Osteoblast (primary cell): ENCODE measurements around the gene C12orf56. TPM values are rescaled to one million over a fixed set of nuclear protein-coding genes. Genes with fewer than 3 reads are reported as not detected.

Experiments used
- DNase-seq: peaks from one replicate; pipeline ENCODE4 v3.0.0; 2011; ENCODE audit warnings: low spot score, mixed read lengths; ENCODE audit not compliant: insufficient read length; ENCODE audit errors: missing footprints
- H2AFZ ChIP-seq: 2 replicates; pipeline ENCODE4 v1.6.0; 2011; ENCODE audit warnings: mild to moderate bottlenecking, low read length
- H3K27ac ChIP-seq: 2 replicates; pipeline ENCODE4 v1.5.1; 2011; ENCODE audit warnings: mild to moderate bottlenecking, low read depth, low read length, moderate library complexity
- H3K27me3 ChIP-seq: 2 replicates; pipeline ENCODE4 v1.6.0; 2012; ENCODE audit warnings: mild to moderate bottlenecking, control low read depth, inconsistent platforms, low read length, moderate library complexity; ENCODE audit not compliant: insufficient read depth
- H3K36me3 ChIP-seq: 2 replicates; pipeline ENCODE4 v1.5.1; 2011; ENCODE audit warnings: mild to moderate bottlenecking, low read length, control low read depth, moderate library complexity; ENCODE audit not compliant: insufficient read depth
- H3K4me1 ChIP-seq: 2 replicates; pipeline ENCODE4 v1.5.1; 2011; ENCODE audit warnings: mild to moderate bottlenecking, low read length, control low read depth, moderate library complexity; ENCODE audit not compliant: insufficient read depth
- H3K4me2 ChIP-seq: 2 replicates; pipeline ENCODE4 v1.6.0; 2011; ENCODE audit warnings: mild to moderate bottlenecking, low read length; ENCODE audit not compliant: insufficient read depth
- H3K4me3 ChIP-seq: fragments of 200-600 bp; sonication (generic); 3 replicates; pipeline ENCODE4 v1.5.1; 2012; ENCODE audit warnings: mild to moderate bottlenecking, low read length, inconsistent platforms; ENCODE audit not compliant: insufficient read depth
- H3K79me2 ChIP-seq: 2 replicates; pipeline ENCODE4 v1.6.0; 2012; ENCODE audit warnings: mild to moderate bottlenecking, low read length, control low read depth, inconsistent platforms; ENCODE audit not compliant: insufficient read depth
- H3K9me3 ChIP-seq: 2 replicates; pipeline ENCODE4 v1.5.1; 2011; ENCODE audit warnings: low read depth, low read length, control low read depth
- H4K20me1 ChIP-seq: 2 replicates; pipeline ENCODE4 v1.6.0; 2012; ENCODE audit warnings: mild to moderate bottlenecking, low read length, control low read depth; ENCODE audit not compliant: insufficient read depth
- CTCF ChIP-seq: IDR thresholded peaks from 2 replicates; pipeline ENCODE4 v1.5.1; 2011; ENCODE audit warnings: mild to moderate bottlenecking, low read depth, low read length, moderate library complexity; ENCODE audit errors: extremely low read depth
- total RNA-seq: library from RNA; depleted of rRNA; stranded (reverse); fragments of >200 nt; gene quantifications from 2 replicates; pipeline ENCODE4 v1.2.3, GENCODE V29; 2012

Gene C12orf56
- total RNA-seq, 1 donor = 0.36 TPM

GRCh38 chr12:64225626-64226025 is 164.9 kb downstream of the C12orf56 start:
- Histone ChIP-seq H3K27ac (no peak overlapping the region), H3K9me3 (no peaks in the 10 kb centered on the region), H3K36me3 (no peaks in the 10 kb centered on the region), H2AFZ (no peak overlapping the region), H3K79me2 (no peaks in the 10 kb centered on the region), H3K27me3 (no peaks in the 10 kb centered on the region), H4K20me1 (no peaks in the 10 kb centered on the region), H3K4me3 (no peak overlapping the region), H3K4me1 (peaks cover 9% of the 10 kb centered on the region), H3K4me2 (no peak overlapping the region)
- no peak for DNase-seq
- no peak for TF ChIP-seq CTCF

GRCh38 chr12:64222009-64222765 is 168.4 kb downstream of the C12orf56 start, which contains the start of gene KICS2:
Gene KICS2 (minus strand): TSS chr12:64222296. CDS start chr12:64222237, 59 bp downstream.
- Histone ChIP-seq H3K27me3 (no peaks in the 10 kb centered on the region), H3K4me1 (peaks cover 9% of the 10 kb centered on the region), H3K4me3 (peak within 1 kb of the TSS; percentile 90), H4K20me1 (no peaks in the 10 kb centered on the region), H3K9me3 (no peaks in the 10 kb centered on the region), H3K36me3 (no peaks in the 10 kb centered on the region), H3K79me2 (no peaks in the 10 kb centered on the region), H3K4me2 (peak within 1 kb of the TSS; percentile 74), H3K27ac (peak within 1 kb of the TSS; percentile 97), H2AFZ (peak within 1 kb of the TSS; percentile 99)
- DNase-seq = peak; percentile 92
- no peak for TF ChIP-seq CTCF

DNA sequence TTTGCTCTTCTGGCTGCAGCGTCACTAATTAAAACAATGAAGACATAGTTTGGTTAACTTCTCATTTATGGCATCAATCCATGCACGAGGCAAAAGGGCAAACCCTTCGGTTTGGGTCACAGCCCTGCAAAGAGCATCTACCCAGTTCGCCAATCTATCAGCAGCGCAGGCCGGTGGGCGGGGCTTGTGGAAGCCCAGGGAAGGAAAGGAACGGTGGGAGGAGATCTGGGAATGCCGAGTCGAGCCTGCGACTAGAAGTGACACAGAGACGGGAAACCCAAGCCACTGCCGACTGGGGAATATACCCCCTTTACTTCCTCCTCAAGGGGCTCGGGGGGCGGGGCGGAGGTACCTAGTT is 168.9 kb downstream of the C12orf56 start:
- TF ChIP-seq CTCF = no peak
- H3K4me2 ChIP-seq = peak overlapping the region; percentile 74
- H3K27me3 ChIP-seq = no peaks in the 10 kb centered on the region
- peak; percentile 90 for DNase-seq
- H3K9me3 ChIP-seq = no peaks in the 10 kb centered on the region
- H2AFZ ChIP-seq = peak overlapping the region; percentile 99
- no peaks in the 10 kb centered on the region for H3K36me3 ChIP-seq
- no peaks in the 10 kb centered on the region for H3K79me2 ChIP-seq
- no peaks in the 10 kb centered on the region for H4K20me1 ChIP-seq
- peak overlapping the region; percentile 90 for H3K4me3 ChIP-seq
- H3K4me1 ChIP-seq = peaks cover 9% of the 10 kb centered on the region
- H3K27ac ChIP-seq = peak overlapping the region; percentile 97

- no peak overlapping the region for H3K4me2 ChIP-seq
Observed at GRCh38 chr12:64220046-64220445, 170.5 kb downstream of the C12orf56 start.

More at GRCh38 chr12:64220046-64220445, 170.5 kb downstream of the C12orf56 start:
- H4K20me1 ChIP-seq = no peaks in the 10 kb centered on the region
- no peak for DNase-seq
- TF ChIP-seq CTCF = no peak
- H2AFZ ChIP-seq = no peak overlapping the region
- H3K27me3 ChIP-seq = no peaks in the 10 kb centered on the region
- H3K9me3 ChIP-seq = no peaks in the 10 kb centered on the region
- H3K4me3 ChIP-seq = no peak overlapping the region
- H3K27ac ChIP-seq = no peak overlapping the region
- no peaks in the 10 kb centered on the region for H3K79me2 ChIP-seq
- peaks cover 5% of the 10 kb centered on the region for H3K36me3 ChIP-seq
- peaks cover 9% of the 10 kb centered on the region for H3K4me1 ChIP-seq
